K562 (cell line): ENCODE results near the gene NSUN3. TPM values are rescaled to one million over a fixed set of nuclear protein-coding genes. Genes with fewer than 3 reads are reported as not detected.

ENCODE experiments used
- BHLHE40 ChIP-seq: IDR thresholded peaks from 2 replicates; pipeline ENCODE4 v1.6.1; 2011; ENCODE audit warnings: low read length, improper control_type of control experiment
- CBX5 ChIP-seq: IDR thresholded peaks from 2 replicates; pipeline ENCODE4 v1.6.1; 2014; ENCODE audit warnings: low read depth, borderline replicate concordance
- EP400 ChIP-seq: fragments of 450-650 bp; IDR thresholded peaks from 2 replicates; pipeline ENCODE4 v1.6.1; 2017; ENCODE audit warnings: antibody characterized with exemption, mild to moderate bottlenecking, moderate library complexity
- FOXJ2 ChIP-seq: fragments of 200-800 bp; sonication (Bioruptor generic); IDR thresholded peaks from 2 replicates; pipeline ENCODE4 v1.6.1; 2016; ENCODE audit warnings: missing genetic modification characterization, missing compliant biosample characterization
- HIVEP1 ChIP-seq: fragments of 250-450 bp; sonication (Bioruptor Pico); IDR thresholded peaks from 2 replicates; pipeline ENCODE4 v1.4.0; 2020; ENCODE audit warnings: mild to moderate bottlenecking
- HMG20A ChIP-seq: fragments of 450-650 bp; formaldehyde crosslinking; conservative IDR thresholded peaks from 2 replicates; pipeline ENCODE4 v1.4.0; 2020; ENCODE audit warnings: mild to moderate bottlenecking, mixed read lengths
- KLF10 ChIP-seq: fragments of 250-450 bp; sonication (Bioruptor Pico); IDR thresholded peaks from 2 replicates; pipeline ENCODE4 v1.6.1; 2021; ENCODE audit warnings: matching md5 sums
- NONO ChIP-seq, 2 experiments: fragments of 200-400 bp in 1 of 2; fragments of 450-650 bp in 1 of 2; formaldehyde crosslinking in 1 of 2; IDR thresholded peaks; 2 replicates each; pipeline ENCODE4 v1.6.1; 2017; ENCODE audit warnings: low read depth in 2 of 2, mild to moderate bottlenecking in 2 of 2, moderate library complexity in 2 of 2, low read length in 1 of 2
- SIN3B ChIP-seq: fragments of 450-650 bp; IDR thresholded peaks from 2 replicates; pipeline ENCODE4 v1.6.1; 2017; ENCODE audit warnings: low read depth, mild to moderate bottlenecking, moderate library complexity
- SMAD1 ChIP-seq: fragments of 150-350 bp; IDR thresholded peaks from 2 replicates; pipeline ENCODE4 v1.6.1; 2014; ENCODE audit warnings: low read length, low read depth; ENCODE audit not compliant: partially characterized antibody
- SPI1 ChIP-seq: IDR thresholded peaks from 2 replicates; pipeline ENCODE4 v1.6.1; 2011; ENCODE audit warnings: low read depth, low read length, control low read depth, borderline replicate concordance
- SRSF9 ChIP-seq: fragments of 200-400 bp; formaldehyde crosslinking; IDR thresholded peaks from 2 replicates; pipeline ENCODE4 v1.6.1; 2017; ENCODE audit warnings: low read depth, low read length, borderline replicate concordance
- STAT5B ChIP-seq: fragments of 250-450 bp; sonication (Bioruptor Pico); IDR thresholded peaks from 2 replicates; pipeline ENCODE4 v1.8.0; 2021; ENCODE audit warnings: mild to moderate bottlenecking, inconsistent platforms
- ZC3H4 ChIP-seq: sonication (generic); formaldehyde crosslinking; IDR thresholded peaks from 2 replicates; pipeline ENCODE4 v1.9.0; 2021; ENCODE audit warnings: missing genetic modification reagents, borderline replicate concordance
- ZNF274 ChIP-seq: IDR thresholded peaks from 2 replicates; pipeline ENCODE4 v1.6.1; 2011; ENCODE audit warnings: low read depth, mild to moderate bottlenecking, low read length, moderate library complexity, borderline replicate concordance
- ZNF589 ChIP-seq: fragments of 200-800 bp; sonication (Bioruptor generic); IDR thresholded peaks from 2 replicates; pipeline ENCODE4 v1.6.1; 2016; ENCODE audit warnings: low read depth, missing genetic modification characterization, missing compliant biosample characterization
- ZNF695 ChIP-seq: fragments of 450-650 bp; formaldehyde crosslinking; IDR thresholded peaks from 2 replicates; pipeline ENCODE4 v1.4.0; 2020; ENCODE audit warnings: mild to moderate bottlenecking, moderate library complexity
- ZNF764 ChIP-seq: fragments of 250-450 bp; sonication (Bioruptor Pico); IDR thresholded peaks from 2 replicates; pipeline ENCODE4 v1.4.0; 2020; ENCODE audit warnings: low read depth, mild to moderate bottlenecking, moderate library complexity
- ZNF778 ChIP-seq: fragments of 450-650 bp; formaldehyde crosslinking; IDR thresholded peaks from 2 replicates; pipeline ENCODE4 v1.4.0; 2020; ENCODE audit warnings: mild to moderate bottlenecking, moderate library complexity
- ZNF785 ChIP-seq: fragments of 250-450 bp; sonication (Bioruptor Pico); IDR thresholded peaks from 2 replicates; pipeline ENCODE4 v1.4.0; 2020; ENCODE audit warnings: mild to moderate bottlenecking
- polyA plus RNA-seq, 8 experiments: library from polyadenylated mRNA; depleted of rRNA in 4 of 8; stranded (reverse) in 5 of 8; unstranded in 3 of 8; fragments of >200 nt; fragmentation: Nextera tagmentation in 2 of 8; fragmentation: Illumina TruSeq in 1 of 8; extraction: Ambion mirVana in 2 of 8; extraction: Trizol in 1 of 8; gene quantifications; 2 replicates each; pipeline versions ENCODE4 v1.2.1 to v1.2.3, GENCODE V29; 2011 to 2014; ENCODE audit warnings: inconsistent platforms in 1 of 8, missing spikeins in 1 of 8
- total RNA-seq, 7 experiments: library from RNA; depleted of rRNA in 6 of 7; stranded (reverse); fragments of >200 nt in 6 of 7; fragmentation: Illumina TruSeq in 2 of 7; extraction: Trizol in 2 of 7; gene quantifications; 2 replicates each; pipeline versions ENCODE4 v1.2.1 to v1.2.3, GENCODE V29; 2011 to 2021; ENCODE audit warnings: low replicate concordance in 1 of 7
- TF ChIP-seq, protein P1 (sequence below): sonication (generic); formaldehyde crosslinking; IDR thresholded peaks from 2 replicates; pipeline ENCODE4 v1.4.0; 2020; ENCODE audit warnings: mild to moderate bottlenecking, missing genetic modification reagents
- TF ChIP-seq, protein P2 (sequence below), 2 experiments: fragments of 450-650 bp in 1 of 2; sonication (generic) in 1 of 2; formaldehyde crosslinking; conservative IDR thresholded peaks; 2 replicates each; pipeline versions ENCODE4 v1.4.0 to v1.8.1; 2020 to 2022; ENCODE audit warnings: mild to moderate bottlenecking in 1 of 2, missing genetic modification reagents in 1 of 2
- TF ChIP-seq, protein P3 (sequence below), 2 experiments: fragments of 150-350 bp in 1 of 2; IDR thresholded peaks; 2 replicates each; pipeline ENCODE4 v1.6.1; 2012 to 2016; ENCODE audit warnings: low read depth in 2 of 2, low read length in 2 of 2, mild to moderate bottlenecking in 1 of 2, moderate library complexity in 1 of 2

Gene NSUN3
- total and polyA plus RNA-seq, 9 of the 15 experiments (the other 6 are each of a cell fraction or from before 2014, with no cell fraction given): 4.4 to 12.3 (median 7.6) TPM

DNA sequence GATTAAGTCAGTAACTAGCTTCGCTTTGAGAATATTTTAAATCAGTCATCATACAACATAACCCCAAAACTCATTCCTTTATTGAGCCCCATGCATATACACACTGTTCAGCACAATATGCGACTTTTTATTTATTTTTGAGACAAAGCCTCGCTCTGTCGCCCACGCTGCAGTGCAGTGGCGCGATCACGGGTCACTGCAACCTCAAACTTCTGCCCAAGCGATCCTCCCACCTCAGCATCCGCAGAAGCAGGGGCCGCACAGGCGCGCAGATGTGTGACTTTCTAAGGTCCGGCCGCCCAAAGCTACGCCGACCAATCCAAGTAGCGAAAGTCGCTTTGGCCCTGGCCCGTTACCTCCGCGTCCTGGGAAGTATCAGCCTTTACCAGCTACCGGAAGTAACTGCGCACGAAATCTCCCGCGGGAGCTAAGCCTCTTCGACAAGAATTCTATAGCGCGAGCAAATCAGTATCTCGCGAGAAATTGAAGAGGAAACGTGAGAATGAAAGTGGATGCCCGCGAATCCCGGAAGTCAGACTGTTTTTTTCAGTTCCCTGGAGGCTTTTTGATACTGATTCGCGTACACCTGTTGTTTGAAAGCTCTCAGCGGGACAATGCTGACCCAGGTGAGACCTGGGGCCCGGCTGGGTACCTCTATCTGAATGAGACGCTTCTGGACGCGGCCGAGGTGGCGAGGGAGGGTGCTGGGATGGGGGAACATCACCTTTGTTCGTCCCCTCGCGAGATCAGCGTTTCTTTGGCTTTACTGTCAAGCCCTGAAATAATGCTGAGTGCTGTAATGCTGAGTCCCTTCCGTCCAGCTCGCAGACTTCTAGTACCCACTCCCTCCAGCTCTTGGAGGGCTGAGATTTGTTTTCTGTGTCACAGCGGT lies at the start of gene NSUN3, which contains the start of gene DHFR2 (continued):
- TF ChIP-seq SRSF9 (no peak), ZNF785 (CRISPR knock-in tag) (no peak), STAT5B (CRISPR knock-in tag) (no peak), ZNF274 (no peak), CBX5 (no peak), ZNF778 (CRISPR knock-in tag) (no peak), ZNF764 (CRISPR knock-in tag) (no peak), ZNF589 (CRISPR knock-in tag) (no peak), SMAD1 (peak; percentile 27), ZC3H4 (CRISPR knock-in tag) (no peak), HIVEP1 (CRISPR knock-in tag) (no peak), EP400 (peak; percentile 77), KLF10 (CRISPR knock-in tag) (no peak), ZNF695 (CRISPR knock-in tag) (no peak), SIN3B (no peak), BHLHE40 (peak; percentile 55), NONO (IDR thresholded peaks at IDR 0.05; ENCODE audit: low read depth in 2 of 2, low read length in 1 of 2) (0 out of 4 replicates have a peak, but pooled peaks of 1 of the 2 experiments have one; percentile 7), SPI1 (no peak), HMG20A (CRISPR knock-in tag) (no peak), FOXJ2 (tag) (no peak)
- TF ChIP-seq, protein P1, sequence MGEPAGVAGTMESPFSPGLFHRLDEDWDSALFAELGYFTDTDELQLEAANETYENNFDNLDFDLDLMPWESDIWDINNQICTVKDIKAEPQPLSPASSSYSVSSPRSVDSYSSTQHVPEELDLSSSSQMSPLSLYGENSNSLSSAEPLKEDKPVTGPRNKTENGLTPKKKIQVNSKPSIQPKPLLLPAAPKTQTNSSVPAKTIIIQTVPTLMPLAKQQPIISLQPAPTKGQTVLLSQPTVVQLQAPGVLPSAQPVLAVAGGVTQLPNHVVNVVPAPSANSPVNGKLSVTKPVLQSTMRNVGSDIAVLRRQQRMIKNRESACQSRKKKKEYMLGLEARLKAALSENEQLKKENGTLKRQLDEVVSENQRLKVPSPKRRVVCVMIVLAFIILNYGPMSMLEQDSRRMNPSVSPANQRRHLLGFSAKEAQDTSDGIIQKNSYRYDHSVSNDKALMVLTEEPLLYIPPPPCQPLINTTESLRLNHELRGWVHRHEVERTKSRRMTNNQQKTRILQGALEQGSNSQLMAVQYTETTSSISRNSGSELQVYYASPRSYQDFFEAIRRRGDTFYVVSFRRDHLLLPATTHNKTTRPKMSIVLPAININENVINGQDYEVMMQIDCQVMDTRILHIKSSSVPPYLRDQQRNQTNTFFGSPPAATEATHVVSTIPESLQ (CRISPR knock-in tag): no peak
- TF ChIP-seq, protein P2, sequence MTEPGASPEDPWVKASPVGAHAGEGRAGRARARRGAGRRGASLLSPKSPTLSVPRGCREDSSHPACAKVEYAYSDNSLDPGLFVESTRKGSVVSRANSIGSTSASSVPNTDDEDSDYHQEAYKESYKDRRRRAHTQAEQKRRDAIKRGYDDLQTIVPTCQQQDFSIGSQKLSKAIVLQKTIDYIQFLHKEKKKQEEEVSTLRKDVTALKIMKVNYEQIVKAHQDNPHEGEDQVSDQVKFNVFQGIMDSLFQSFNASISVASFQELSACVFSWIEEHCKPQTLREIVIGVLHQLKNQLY (CRISPR knock-in tag; conservative IDR thresholded peaks at IDR 0.05): no peak
- TF ChIP-seq, protein P3, sequence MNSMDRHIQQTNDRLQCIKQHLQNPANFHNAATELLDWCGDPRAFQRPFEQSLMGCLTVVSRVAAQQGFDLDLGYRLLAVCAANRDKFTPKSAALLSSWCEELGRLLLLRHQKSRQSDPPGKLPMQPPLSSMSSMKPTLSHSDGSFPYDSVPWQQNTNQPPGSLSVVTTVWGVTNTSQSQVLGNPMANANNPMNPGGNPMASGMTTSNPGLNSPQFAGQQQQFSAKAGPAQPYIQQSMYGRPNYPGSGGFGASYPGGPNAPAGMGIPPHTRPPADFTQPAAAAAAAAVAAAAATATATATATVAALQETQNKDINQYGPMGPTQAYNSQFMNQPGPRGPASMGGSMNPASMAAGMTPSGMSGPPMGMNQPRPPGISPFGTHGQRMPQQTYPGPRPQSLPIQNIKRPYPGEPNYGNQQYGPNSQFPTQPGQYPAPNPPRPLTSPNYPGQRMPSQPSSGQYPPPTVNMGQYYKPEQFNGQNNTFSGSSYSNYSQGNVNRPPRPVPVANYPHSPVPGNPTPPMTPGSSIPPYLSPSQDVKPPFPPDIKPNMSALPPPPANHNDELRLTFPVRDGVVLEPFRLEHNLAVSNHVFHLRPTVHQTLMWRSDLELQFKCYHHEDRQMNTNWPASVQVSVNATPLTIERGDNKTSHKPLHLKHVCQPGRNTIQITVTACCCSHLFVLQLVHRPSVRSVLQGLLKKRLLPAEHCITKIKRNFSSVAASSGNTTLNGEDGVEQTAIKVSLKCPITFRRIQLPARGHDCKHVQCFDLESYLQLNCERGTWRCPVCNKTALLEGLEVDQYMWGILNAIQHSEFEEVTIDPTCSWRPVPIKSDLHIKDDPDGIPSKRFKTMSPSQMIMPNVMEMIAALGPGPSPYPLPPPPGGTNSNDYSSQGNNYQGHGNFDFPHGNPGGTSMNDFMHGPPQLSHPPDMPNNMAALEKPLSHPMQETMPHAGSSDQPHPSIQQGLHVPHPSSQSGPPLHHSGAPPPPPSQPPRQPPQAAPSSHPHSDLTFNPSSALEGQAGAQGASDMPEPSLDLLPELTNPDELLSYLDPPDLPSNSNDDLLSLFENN (IDR thresholded peaks at IDR 0.05; ENCODE audit: low read depth in 2 of 2, low read length in 2 of 2): peak in 1 of 2 experiments; percentile 22; a peak in 1 of 4 replicates
